ENCODE results near the gene SRSF1. TPM values are rescaled to one million over a fixed set of nuclear protein-coding genes. Genes with fewer than 3 reads are reported as not detected.

The SRSF1 gene
- total RNA-seq, 1 experiment from 2014 or later = 436 TPM

- DNase-seq (ENCODE audit: low spot score) = no peak
Measured at GRCh38 chr17:58019039-58019438, 12.0 kb upstream of the SRSF1 start.

GRCh38 chr17:58010067-58010799, 3.2 kb upstream of the SRSF1 start:
- DNase-seq (ENCODE audit: low spot score) = no peak

GRCh38 chr17:58007781-58008706, 998 bp upstream of the SRSF1 start:
- DNase-seq (ENCODE audit: low spot score) = no peak

- DNase-seq (ENCODE audit: low spot score) = peak; percentile 81
Measured at GRCh38 chr17:58006560-58006923, 504 bp downstream of the SRSF1 start.

GRCh38 chr17:58005728-58006559, 1.1 kb downstream of the SRSF1 start:
- DNase-seq (ENCODE audit: low spot score) = no peak

GRCh38 chr17:58005031-58005727, 1.9 kb downstream of the SRSF1 start:
- no peak for DNase-seq (ENCODE audit: low spot score)

GRCh38 chr17:58004060-58004459, 3.0 kb downstream of the SRSF1 start:
- DNase-seq (ENCODE audit: low spot score) = no peak

GRCh38 chr17:58002973-58003372, 4.1 kb downstream of the SRSF1 start:
- DNase-seq (ENCODE audit: low spot score) = no peak

- DNase-seq (ENCODE audit: low spot score) = no peak
Measured at GRCh38 chr17:58002154-58002948, 4.7 kb downstream of the SRSF1 start.

GRCh38 chr17:58001461-58002124, 5.5 kb downstream of the SRSF1 start:
- DNase-seq (ENCODE audit: low spot score) = no peak

GRCh38 chr17:57999496-58000017, 7.5 kb downstream of the SRSF1 start:
- peak; percentile 86 for DNase-seq (ENCODE audit: low spot score)

GRCh38 chr17:57999010-57999495, 8.0 kb downstream of the SRSF1 start:
- DNase-seq (ENCODE audit: low spot score) = no peak

- no peak for DNase-seq (ENCODE audit: low spot score)
Measured at GRCh38 chr17:57997085-57997809, 9.8 kb downstream of the SRSF1 start.

GRCh38 chr17:57995076-57995956, 11.7 kb downstream of the SRSF1 start:
- DNase-seq (ENCODE audit: low spot score) = peak; percentile 90

- DNase-seq (ENCODE audit: low spot score) = no peak
Measured at GRCh38 chr17:57994436-57994835, 12.6 kb downstream of the SRSF1 start.

GRCh38 chr17:57993471-57994365, 13.3 kb downstream of the SRSF1 start:
- no peak for DNase-seq (ENCODE audit: low spot score)

- no peak for DNase-seq (ENCODE audit: low spot score)
Measured at GRCh38 chr17:57991537-57991936, 15.5 kb downstream of the SRSF1 start.

Measured in HT-29 (cell line).